ENCODE results near the gene VMAC.
"Not testable (repeated sequence)": the region's sequence is repeated elsewhere in the genome, so short reads cannot be mapped to it uniquely, and the experiment has no call there.

The VMAC gene

GRCh38 chr19:5884065-5884811 lies 20.4 kb upstream of the VMAC start:
- DNase-seq = not testable (repeated sequence)

- DNase-seq = no peak
Measured at GRCh38 chr19:5889288-5889971, 15.2 kb upstream of the VMAC start.

GRCh38 chr19:5890099-5890498 lies 14.6 kb upstream of the VMAC start:
- DNase-seq = no peak

GRCh38 chr19:5891572-5891937 lies 13.1 kb upstream of the VMAC start:
- DNase-seq = no peak

- DNase-seq = no peak
Measured at GRCh38 chr19:5891938-5892771, 12.5 kb upstream of the VMAC start.

GRCh38 chr19:5892772-5893275 lies 11.8 kb upstream of the VMAC start:
- DNase-seq = no peak

GRCh38 chr19:5893296-5893903 lies 11.3 kb upstream of the VMAC start:
- no peak for DNase-seq

GRCh38 chr19:5893907-5894703 lies 10.6 kb upstream of the VMAC start:
- no peak for DNase-seq

GRCh38 chr19:5894704-5895349 lies 9.8 kb upstream of the VMAC start:
- DNase-seq = no peak

GRCh38 chr19:5895409-5895808 lies 9.3 kb upstream of the VMAC start:
- no peak for DNase-seq

- DNase-seq = no peak
Measured at GRCh38 chr19:5895890-5896289, 8.8 kb upstream of the VMAC start.

GRCh38 chr19:5896365-5897076 lies 8.2 kb upstream of the VMAC start:
- no peak for DNase-seq

GRCh38 chr19:5897189-5897969 lies 7.3 kb upstream of the VMAC start:
- DNase-seq = no peak

- no peak for DNase-seq
Measured at GRCh38 chr19:5899728-5900526, 4.7 kb upstream of the VMAC start.

GRCh38 chr19:5900976-5901375 lies 3.7 kb upstream of the VMAC start:
- DNase-seq = no peak

GRCh38 chr19:5903056-5903623 lies 1.5 kb upstream of the VMAC start:
- no peak for DNase-seq

- peak; percentile 94 for DNase-seq
Measured at GRCh38 chr19:5903624-5904351, 884 bp upstream of the VMAC start, which contains the start of gene NDUFA11. Gene NDUFA11, minus strand, starts transcription at chr19:5903790. Its CDS starts 82 bp downstream, at chr19:5903708.
